T-helper 22 cell (primary cell): ENCODE results near the gene BPIFA1.

Experiments
- DNase-seq: peaks from one replicate; pipeline ENCODE4 v3.0.0-alpha.2; 2020; ENCODE audit warnings: low read depth

Gene BPIFA1

DNA sequence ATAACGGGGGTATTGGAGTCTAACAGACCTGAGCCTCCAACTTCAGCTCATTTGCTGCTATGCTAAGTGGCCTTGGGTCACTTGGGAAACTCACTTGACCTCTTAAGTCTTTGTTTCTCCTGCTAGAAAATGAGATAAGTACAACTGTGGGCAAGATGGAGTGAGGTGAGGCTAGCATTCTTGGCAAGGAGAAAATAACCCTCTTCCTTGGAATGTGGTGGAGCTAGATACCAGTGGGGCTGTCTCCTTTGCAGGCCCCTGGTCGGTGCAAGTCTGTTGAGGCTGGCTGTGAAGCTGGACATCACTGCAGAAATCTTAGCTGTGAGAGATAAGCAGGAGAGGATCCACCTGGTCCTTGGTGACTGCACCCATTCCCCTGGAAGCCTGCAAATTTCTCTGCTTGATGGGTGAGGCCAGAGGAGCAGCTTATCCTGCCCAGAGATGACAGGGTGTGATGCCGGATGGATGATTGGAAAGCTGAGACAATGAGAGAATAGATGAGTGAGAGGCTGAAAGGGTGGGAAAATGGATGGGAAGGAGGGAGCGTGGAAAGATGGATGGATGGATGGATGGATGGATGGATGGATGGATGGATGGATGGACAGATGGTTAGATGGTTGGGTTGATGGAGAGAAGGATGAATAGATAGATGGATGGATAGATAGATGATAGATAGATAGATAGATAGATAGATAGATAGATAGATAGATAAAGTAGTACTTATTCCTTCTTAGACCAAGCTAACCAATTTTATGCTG, 4.4 kb downstream of the BPIFA1 start:
- DNase-seq = no peak

DNA sequence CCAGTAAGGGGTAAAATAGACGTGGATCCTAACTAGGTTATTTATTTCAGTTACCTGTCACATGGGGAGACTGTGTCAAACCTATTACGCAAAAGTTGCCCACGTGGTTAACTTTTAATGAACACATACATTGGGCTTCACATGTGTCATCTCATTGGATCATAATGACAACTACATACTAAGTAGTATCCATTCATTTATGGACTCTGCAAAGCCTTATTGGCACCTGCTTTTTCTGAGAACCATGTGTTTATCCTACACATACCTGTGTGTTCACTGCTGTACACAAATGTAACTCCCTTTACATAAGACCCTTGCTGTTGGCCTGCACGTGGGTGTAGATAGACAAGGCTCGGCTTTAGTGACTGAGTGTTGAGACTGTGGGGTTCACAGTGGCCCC, 5.1 kb downstream of the BPIFA1 start:
- DNase-seq = no peak

DNA sequence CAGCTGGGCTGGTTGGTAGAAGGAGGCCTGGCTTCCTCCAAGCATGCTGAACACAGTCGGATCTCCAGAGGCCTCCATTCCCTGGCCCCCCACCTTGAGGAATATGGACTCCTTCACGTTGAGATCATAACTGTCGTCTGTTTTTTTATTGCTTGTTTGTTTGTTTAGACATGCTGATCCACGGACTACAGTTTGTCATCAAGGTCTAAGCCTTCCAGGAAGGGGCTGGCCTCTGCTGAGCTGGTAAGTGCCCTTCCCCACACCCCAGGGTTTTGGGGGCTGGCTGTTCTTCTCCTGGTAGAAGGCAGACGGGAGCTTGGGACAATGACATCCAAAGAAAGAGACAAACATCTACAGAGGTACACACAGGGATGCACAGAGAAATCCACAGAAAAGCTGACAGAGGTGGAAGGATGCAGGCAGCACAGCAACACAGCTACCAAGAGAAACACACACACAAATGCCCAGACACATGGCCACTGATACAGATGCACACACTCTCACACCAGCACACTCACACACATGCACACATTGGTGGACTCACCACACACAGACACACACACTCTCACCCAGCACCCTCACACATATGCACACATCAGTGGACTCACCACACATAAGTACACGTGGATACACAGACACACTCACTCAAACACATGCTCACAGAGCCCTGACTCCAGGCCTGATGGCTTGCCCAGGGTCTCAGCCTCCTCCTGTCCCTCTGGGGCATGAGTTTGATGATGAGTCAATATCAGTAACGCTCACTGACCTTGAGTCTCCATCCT, 6.7 kb downstream of the BPIFA1 start:
- no peak for DNase-seq

GRCh38 chr20:33246077-33246476, 10.3 kb downstream of the BPIFA1 start:
- DNase-seq = no peak

GRCh38 chr20:33249456-33249855, 13.7 kb downstream of the BPIFA1 start:
- no peak for DNase-seq

- no peak for DNase-seq
These were observed 14.9 kb downstream of the BPIFA1 start for GRCh38 chr20:33250666-33251065.

GRCh38 chr20:33251496-33251895, 15.7 kb downstream of the BPIFA1 start:
- DNase-seq = no peak

DNA sequence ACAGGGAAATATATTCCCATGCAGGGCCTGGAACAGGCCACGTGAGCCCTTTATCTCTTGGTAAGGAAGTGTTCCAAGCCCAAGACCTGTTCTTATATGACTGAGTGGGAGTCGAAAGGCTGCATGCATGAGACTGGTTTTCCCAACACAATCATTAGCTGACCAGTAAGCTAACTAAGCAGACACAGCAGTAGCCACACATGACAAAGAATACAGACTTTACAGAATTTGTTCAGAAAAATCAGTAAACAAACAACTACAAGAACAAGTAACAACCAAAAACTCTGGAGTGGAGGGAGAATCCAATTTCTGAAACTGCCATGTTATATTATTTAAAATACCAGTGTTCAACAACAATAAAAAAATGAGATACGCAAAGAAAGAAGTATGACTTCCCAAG, 16.7 kb downstream of the BPIFA1 start:
- no peak for DNase-seq

DNA sequence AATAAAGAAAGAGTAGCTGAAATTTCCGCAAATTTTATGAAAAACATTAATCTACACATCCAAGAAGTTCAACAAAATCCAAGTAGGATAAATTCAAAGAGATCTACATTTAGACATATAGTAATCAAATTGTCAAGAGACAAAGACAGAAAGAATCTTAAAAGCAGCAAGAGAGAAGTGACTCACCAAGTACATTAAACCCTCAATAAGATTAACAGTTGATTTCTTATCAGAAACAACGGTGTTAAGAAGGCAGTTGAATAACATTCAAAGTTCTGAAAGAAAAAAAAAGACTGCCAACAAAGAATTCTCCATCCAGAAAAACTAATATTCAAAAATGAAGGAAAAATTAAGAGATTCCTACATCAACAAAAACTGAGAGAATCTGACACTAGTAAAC, 19.2 kb downstream of the BPIFA1 start:
- no peak for DNase-seq

- DNase-seq = no peak
These were observed 21.4 kb downstream of the BPIFA1 start for GRCh38 chr20:33257237-33257636.

DNA sequence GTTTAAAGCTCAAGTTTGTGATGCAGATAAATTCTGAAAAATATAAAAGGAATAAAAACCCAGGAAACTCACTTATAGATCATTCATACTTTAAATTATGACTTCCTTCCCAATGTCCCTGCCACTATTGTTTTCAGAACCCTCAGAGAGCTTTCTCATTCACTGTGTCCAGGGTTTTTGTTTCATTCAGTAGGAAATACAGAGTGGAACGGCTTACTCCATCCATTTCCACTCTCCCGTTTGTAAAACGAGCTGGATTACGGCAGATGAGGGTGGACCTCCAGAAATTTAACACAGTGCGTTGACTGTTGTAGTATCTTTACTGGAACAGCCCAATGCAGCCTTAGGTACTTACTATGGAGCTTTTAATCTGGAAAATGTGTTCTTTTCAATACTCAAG, 23.6 kb downstream of the BPIFA1 start:
- DNase-seq = no peak

DNA sequence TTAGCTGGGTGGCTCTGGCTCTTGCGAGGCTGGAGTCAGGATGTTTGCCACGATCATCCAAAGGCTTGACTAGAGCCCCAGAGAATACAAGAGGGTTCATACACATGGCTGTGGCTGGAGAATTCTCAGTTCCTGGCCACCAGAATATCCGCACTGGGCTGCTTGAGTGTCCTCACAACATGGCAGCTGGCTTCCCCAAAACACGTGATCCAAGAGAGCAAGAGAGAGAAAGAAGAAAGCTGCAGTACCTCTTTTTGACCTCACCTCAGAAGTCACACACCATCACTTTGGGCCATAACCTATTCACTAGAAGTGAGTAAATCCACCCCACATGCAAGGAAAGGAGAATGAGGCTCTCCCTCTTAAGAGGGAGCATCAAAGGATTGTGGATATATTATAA, 25.7 kb downstream of the BPIFA1 start:
- DNase-seq = no peak

DNA sequence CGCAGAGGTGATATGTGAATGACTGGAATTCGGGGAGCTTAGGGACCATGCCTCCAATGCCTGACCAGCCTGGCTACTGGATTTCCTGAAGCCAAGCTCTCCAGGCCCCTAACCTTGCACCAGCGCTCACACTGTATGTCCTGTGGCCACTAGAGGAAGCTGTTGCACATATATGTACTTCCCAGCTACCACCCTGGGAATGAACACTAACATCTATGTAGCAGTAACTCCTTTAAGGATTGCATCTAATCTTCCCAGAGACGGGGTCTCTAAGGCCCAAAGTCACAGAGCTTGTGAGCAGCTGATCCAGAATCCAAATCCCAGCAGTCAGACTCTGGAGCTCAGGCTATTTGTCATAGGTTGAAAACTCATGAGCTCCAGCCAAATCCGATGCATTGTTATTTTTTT, 26.9 kb downstream of the BPIFA1 start:
- DNase-seq = no peak

- DNase-seq = no peak
These were observed 28.0 kb downstream of the BPIFA1 start for GRCh38 chr20:33263784-33264183.

DNA sequence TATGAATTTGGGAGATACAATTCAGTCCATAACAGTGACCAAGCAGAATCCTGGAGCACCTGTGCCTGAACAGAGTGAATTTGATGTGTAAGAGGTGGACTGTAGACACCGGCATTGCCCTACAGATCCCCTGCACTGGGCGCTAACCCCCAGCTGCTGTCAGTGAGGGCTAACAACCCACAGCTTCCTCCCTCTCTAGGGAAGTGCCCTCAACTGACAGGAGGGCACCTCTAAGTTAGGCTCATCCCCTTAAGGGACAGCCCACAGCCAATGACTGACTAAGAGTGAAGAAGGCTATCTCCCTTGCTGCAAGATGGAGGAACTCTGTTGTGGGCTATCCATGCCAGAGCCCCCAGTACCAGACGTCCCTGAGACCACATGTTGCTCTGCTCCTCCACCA, 31.9 kb downstream of the BPIFA1 start:
- DNase-seq = no peak

DNA sequence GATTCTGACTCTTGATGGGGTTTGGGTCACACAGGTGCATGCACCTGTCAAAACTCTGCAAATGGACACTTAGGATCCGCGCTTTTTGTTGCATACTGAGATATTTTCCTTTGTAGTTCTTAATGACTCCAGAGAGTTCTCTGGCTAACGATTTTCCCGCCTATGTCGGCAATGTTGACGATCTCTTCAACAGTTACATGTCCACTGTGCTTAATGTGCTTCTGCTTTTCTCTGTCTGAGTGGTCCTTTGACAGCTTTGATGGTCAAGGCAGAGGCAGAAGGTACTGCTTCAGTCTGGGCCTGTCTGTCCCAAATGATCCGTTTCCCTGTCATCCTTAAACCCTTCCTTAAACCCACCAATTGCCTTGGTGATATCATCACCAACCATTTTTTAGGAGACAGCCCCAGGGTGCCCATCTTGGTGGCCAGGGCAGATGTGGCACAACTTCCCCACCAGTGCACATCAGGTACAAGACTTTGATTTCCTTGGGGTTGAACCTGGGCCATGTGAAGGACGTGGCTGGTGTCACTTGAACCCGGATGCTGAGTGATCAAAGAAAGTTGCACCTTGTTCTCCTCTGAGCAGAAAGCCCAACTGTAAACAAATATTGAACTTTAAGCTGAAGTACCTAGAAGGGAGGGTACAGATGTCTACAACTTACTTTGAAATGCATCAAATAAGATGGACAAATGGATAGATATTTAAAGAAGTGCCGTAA, 36.5 kb downstream of the BPIFA1 start:
- no peak for DNase-seq

DNA sequence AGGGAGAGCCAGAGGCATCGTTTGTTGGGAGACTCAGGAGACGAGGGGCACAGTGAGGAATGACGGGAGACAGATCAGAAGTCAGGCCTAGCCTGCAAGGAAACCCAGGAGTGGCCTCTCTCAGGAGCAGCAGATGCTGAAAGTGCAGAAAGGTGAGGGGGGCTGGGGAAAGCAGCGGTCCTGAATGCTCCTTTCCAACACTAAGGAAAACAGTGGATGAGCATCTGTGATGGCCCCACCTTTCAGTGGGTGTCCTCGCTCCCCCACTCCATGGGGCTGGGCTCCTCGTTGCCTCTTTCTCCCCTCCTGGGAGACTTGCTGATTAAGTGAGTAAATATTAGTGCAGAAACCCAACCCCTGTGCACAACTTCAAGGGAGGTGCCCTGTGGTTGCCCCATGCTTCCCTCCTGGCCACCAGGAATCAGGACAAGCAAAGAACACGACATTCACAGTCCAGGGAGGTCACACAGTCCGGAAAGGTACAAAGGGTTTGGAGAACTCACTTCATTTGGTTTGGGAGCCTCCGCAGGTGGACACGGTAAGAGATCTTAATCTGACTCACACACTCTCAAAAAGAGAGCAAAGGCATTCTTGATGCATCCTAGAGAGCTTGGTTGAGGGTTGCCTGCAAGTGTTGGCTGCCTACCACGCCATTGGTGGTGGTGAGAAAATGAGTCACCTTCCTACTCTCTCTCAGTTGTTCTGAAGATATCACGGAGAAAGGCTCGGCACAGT, 37.5 kb downstream of the BPIFA1 start:
- no peak for DNase-seq

GRCh38 chr20:33275215-33275614, 39.4 kb downstream of the BPIFA1 start:
- DNase-seq = no peak

GRCh38 chr20:33275871-33276270, 40.1 kb downstream of the BPIFA1 start:
- no peak for DNase-seq

GRCh38 chr20:33276303-33277113, 40.7 kb downstream of the BPIFA1 start:
- no peak for DNase-seq
